NOMO-1 treated with DMSO at 0.1 percent for 48 hours (cell line): ENCODE measurements around the gene SPOCD1.

ENCODE experiments used
- DNase-seq: peaks from one replicate; lab custom pipeline; 2025; ENCODE audit not compliant: unreplicated experiment; lab: John Stamatoyannopoulos, UW

The SPOCD1 gene

DNA sequence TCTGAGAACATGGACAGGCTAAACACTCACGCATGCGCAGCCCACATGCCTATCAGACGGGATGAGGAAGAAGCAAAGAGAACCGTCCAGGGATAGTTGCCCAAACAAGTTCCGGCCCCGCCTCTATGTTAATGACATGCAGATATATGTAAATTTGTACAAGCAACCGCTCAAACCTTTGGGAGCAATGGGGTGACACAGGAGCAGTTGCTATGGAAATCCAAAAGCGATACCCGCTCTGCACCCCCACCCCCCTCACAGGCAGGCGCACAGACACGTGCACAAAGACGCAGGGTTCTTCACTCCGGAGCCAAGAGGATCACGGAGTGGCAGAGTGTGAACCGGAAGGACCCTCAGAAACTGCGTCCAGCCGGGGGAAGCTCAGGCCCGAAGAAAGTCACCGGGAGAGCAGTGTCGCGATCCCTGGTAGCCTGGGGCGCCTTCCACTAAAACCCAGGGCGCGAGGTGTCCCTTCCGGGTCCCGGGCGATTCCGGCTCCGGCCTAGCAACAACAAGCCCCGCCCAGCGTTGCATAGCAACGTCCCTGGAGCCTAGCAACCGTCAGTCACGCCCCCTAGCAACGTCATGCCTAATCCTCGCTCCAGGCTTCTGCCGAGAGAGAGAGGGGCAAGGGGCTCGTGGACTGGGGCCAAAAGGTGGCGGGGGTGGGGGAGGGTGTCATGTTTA lies 27.5 kb downstream of the SPOCD1 start:
- DNase-seq, result peak; percentile 95

DNA sequence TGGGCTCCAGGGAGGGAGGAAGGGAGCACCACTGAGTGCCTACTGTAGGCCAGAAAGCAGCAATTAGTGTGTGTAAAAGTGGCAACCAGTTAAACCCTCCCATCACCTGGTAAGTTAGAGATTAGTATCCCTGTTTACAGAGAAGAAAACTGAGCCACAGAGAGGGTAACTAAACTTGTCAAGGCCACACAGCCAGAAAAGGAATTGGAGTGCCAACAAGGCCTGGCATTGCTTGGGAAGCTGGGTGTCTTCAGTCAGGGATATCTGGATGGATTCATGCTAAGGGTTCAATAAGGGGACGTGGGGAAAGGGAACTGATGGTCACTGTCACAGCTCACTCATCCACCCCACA lies 28.1 kb downstream of the SPOCD1 start:
- no peak for DNase-seq

DNA sequence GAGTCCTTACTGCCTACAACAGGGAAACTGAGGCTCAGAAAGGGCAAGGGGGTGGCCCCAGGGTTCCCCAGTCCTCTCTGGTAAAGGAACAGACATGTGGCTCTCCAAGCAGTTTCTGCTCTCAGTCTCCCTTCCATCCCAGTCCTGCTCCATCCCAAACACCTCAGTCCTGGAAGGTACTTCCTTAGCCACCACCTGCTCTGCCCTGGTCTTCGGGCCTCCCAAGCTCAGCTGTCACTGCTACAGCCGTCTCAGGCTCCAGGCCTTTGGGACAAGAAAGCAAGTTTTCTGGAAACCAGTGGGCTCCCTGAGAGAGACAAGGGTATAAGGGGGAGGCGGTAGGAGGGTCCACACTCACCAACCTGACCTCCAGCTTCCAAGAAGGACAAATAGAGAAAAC lies 28.6 kb downstream of the SPOCD1 start:
- DNase-seq, result no peak

DNA sequence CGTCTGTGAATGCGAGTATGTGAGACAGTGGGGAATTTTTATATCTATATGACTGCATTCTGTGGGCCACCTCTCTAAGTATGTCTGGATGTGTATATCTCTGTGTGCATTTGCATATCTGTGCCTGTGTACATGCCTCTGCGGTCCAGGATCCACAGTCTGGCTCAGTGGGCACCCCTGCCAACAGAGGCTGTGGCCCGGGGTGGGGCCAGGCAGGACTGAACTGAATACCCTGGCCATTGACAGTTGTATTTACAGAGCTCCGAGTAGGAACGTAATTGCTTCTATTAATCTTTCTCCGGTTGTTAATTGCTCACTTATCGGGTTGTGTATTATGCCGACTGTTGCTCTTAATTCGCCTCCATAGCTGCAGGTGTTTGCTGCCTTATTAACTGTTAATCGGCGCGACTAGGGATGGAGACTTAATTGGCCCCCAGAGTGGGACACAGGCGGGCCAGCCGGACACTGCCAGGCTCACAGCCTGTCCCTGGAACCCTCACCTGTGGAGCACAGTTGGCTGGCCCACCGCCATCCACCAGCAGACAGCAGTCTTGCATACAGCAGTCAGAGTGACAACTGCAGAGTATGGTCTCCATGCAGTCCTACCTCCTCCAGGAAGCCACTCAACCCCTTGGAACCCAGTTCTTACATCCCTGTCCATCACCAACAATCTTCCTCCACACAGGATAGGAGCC lies 29.3 kb downstream of the SPOCD1 start:
- DNase-seq, result no peak

DNA sequence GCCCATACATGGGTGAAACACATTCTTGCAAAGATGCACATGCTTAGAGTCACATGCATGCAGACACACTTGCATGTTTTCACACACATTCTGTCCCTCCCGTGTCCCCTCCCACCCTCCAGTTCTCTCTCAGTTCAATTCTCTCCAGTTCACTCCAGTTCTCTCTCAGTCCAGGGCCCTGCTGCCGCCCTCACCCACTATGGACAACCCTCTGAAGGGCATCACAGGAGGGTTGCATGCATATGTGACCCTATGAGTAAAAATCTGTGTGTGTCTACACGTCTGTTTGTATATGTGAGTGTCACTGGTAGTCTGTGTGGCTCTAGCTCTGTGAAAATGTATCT lies 29.9 kb downstream of the SPOCD1 start:
- DNase-seq, result no peak

DNA sequence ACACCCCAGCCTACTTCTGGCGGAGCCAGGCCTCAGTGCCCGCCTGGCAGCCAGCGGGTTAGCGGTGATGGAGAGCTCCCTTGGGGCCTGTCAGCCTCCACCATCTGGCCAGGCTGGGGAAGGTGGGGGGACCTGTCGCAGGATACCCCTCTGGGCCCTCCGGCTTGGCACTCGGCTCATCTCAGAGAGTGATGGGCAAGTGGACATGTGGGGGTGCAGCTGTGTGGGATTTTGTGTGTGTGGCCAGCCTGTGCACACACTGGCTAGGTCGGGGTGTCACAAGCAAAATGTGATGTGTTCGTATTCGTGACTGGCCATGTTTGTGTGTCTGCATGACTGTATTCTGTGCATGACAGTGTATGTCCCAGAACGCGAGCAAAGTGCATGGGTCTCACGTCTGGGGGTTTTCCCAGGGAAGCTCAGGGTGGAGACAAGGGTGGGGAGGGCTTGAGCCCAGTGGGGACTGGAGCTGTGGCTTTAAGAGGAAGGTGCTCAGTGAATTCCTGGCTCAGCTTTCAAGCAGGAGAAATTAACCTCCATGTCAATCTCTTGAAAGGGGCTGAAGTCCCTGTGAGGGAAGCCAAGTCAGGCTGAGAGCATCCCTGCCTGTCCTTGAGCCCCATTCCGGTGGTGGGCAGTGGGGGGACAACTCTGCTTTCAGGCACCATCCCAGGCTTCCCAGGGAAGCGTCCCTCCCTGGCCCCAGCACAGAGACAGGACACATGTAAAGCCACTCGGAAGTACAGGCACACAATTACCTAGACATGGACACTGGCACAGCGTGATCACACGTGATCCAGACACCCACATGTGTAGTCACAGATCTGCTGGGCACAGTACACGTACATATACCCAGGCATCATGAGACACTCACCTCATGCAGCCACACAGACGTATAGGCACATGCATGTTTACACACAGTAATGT lies 30.5 kb downstream of the SPOCD1 start:
- DNase-seq, result no peak

DNA sequence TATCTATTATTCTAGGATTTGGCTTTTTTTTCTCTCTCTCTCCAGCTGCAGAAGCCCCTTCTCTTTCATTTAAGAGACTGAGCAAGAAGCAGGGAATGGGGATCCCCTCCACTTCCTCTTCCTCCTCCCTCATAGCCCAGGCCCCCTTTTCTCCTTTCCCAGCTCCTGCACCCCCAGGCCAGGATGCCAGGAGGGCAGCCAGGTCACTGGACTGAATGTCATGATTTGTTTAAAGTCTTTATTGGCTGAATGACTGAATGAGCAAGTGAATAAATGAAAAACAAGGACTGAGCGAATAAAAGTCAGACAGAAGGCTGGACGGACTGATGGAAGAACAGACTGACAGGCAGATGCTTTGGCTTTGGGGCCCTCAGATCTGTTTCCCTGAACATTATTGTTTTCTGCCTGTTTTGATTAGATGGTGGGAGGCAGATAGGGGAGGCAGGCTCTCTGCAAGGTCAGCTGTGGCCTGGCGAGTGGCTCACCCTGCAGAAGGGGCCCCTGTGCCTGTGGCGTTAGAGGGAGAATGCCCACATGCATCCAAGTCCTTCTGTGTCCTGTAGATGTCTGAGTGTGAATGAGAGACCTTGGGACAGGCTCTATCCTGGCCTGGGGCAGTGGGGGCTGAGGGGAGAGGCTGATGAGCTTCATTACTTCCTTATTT lies 31.3 kb downstream of the SPOCD1 start:
- no peak for DNase-seq

DNA sequence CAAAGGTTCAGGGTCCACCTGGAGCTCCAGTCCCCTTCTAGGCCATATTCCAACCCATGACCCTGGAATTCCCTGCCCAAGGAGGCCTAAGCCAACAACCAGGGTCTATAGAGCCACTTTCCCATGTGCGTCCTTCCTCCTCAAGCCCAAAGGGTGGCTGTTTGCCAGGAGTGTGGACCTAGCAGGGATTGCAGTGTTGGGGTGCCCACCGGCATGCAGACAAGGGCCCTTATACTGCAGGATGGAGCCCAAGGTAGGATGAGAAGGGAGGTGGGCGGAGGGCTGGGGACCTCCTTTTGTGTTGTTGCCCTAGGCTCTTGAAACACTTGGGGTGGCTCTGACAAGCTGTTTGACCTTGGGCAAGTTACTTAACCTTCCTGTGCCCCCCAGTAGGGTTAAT lies 32.0 kb downstream of the SPOCD1 start:
- no peak for DNase-seq

DNA sequence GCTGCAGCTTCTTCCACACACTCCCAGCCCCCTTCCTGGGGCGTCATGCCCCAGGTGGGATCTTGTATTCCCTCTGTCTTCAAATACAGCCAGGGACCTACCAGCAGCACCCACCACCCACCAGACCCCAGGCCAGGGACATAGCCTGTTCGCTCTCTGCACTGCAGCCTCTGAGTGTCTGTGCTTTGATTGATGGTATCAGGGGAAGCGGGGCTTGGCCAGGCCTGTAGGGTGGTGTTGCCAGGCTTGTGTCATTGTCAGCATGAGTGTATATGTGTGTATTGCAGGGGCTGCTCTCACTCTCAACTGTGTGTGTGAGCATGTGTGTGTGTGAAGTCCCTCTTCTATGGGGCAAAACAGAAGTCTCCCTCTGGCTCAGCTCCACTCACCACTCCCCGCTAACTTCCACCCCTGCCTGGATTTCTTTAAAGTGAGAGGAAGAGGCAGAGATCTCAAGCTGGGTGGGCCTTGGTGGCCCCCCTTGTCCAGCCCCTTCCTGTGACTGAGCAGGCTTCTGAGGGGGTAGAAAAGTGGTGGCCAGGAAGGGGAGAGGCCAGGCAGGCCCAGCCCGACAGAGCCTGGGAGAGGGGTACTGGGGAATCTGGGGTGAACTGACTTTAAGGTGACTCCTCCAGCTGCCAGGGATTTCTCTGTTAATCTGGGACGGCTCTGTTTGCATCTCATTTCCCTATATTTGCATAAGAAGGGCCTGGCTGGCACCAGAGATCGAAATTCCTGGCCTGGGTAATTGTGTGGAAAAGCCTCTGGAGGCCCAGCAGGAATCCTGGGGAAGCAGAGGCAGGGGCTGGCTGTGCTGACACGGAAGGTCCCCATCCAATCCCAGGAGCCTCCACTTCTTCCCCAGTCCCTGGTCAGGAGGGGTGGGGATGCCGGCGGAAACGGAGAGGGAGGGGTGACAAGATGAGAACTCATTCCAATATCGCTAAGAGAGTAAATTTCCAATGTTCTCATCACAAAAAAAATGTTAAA lies 33.1 kb downstream of the SPOCD1 start:
- DNase-seq, result no peak

DNA sequence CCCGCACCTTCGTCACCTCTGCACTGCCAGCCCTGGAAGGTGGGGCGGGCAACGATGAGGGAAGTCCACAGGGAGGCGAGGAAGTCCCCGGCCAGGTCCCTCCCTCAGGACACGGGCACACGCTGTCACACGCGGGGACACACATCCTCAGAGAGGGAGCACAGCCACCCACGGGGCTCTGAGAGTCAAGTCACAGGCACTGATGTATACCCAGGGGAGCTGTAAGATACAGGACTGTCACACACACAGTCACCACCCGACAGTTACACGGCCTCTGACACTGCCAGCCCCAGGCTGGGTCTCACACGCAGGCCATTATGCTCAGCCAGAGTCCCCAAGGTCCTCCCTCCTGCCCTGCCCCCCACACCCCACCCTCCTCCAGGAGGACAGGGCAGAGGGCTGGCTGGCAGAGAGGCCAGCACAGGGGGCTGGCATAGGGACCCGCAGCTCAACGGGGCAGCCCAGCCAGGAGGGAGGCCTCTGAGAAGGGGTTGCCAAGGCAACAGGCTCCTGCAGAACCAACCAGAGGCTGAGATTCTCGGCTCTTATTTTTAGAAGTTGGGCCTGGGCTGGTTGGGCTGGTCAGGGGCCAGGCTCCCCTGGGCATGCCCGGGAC lies 34.0 kb downstream of the SPOCD1 start:
- DNase-seq, result no peak

DNA sequence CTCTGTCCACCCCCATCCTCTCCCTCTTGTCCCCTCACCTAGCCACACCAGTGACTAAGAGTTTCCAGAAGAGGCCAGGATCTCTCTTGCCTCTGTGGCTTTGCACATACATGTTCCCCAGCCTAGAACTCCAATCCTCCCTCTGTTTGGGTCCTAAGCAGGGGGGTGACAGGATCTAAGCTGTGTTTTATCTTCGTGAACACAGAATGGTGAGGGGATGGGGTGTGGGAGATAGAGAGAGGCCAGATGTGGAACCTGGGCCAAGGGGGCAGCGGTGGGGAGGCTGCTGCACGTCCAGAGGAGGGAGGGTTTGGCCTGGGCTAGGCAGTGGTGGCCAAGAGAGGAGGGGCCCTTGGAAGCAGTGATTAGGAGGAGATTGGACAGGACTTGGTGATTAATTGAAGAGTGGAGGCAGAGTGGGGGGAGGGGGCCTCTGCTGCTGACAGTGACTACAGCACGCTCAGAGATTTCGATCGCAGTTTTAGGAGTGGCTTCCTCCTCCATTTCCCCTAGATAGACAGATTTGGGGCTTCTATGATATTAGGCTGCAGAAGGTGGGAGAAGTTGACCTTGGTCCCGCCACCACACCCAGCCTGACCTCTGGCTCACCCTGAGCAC lies 34.6 kb downstream of the SPOCD1 start:
- no peak for DNase-seq

DNA sequence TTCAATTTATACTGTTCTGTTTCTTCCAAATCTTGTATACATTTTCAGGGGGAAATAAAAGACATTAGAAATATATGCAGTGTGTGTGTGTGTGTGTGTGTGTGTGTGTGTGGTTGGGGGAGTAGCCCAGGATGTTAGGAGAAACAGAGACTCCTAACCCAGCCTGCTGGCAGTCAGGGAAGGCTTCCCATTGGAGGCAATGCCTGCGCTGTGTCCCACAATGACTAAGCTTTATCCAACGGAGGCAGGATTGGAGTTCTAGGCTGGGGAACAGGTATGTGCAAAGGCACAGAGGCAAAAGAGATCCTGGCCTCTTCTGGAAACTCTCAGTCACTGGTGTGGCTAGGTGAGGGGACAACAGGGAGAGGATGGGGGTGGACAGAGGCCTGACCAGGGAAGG lies 35.2 kb downstream of the SPOCD1 start:
- DNase-seq, result no peak

DNA sequence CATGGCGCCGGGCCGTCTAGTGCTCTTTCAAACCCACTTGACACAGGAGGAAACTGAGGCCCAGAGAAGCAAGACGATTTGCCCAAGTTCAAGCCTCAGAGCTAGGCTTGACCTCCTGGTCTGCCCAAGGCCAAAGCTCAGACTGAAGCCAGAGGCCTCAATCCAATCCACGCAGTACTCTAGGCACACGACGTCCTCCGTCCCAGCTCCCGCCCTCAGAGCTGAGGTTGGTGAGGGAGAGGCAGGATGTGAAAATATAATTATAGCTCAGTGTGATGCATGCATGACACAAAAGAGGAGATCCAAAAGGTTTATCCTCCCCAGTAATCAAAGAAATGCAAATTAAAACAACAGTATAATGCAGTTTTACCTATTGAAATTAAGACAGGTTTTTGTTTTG lies 36.1 kb downstream of the SPOCD1 start:
- no peak for DNase-seq

DNA sequence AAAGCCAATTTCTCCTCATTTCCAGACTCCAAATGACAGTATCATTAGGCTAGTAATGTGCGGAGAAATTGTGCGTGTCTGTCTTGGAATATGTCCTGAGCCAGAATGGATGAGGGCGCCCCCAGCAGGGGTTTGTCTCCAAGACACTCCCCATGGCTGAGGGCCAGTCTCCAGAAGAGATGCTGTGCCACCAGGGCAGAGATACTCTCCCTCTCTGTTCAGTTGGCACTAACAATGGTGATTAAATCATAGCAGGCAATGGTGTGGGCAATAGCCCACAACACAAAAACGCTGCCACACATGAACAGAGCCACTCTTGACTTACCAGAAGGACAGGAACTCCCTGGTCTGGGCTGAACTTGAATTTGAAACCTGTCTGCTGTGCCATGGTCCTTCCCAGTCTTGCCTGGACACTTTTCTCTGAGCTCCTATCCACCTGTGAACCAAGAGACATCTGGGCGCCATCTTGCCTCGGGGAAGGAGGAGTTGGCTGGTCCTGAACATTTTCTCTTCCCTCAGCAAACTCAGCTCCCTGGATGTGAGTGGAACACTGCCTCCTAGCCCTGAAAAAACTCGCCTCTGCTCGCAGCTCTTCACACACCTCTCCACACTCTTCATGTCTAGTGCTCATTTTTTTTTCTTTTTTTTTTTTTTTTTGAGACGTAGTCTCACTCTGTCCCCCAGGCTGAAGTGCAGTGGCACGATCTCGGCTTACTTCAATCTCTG lies 36.9 kb downstream of the SPOCD1 start:
- DNase-seq, result no peak

DNA sequence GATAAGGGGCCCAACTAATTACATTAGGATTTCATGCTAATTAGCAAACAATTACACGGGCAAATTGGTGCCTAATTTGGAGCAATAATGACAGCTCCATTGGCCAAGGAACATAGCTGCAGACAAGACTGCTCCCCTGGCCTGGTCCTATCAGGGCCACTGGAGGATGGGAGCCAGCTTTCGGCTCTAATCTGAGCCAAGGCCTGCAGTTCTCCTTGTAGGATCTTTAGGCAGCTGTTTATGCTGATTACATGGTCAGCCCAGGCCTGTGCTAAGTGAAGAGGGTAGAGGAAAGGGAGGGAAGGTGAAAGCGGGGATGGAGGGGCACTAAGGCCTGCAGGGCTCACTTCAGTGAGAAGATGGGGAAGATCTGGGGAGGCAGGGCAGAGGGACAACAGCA lies 39.3 kb downstream of the SPOCD1 start:
- no peak for DNase-seq

DNA sequence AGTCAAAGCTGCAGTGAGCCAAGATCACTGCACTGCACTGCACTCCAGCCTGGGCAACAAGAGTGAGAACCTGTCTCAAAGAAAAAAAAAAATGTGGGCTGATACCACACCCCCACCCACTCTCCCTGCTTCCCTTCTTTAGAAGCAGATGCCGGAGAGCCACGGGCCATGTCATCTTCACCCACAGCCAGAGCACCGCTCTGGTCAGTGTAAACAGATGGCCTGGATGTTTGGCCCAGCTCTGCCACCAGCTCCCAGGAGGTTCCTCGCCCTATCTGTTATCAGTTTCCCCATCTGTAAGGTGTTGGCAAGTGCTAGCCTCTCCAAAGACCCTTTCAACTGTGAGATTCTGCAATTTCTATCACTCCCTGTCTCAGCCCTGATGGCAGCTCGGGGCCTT lies 39.8 kb downstream of the SPOCD1 start:
- DNase-seq, result no peak

DNA sequence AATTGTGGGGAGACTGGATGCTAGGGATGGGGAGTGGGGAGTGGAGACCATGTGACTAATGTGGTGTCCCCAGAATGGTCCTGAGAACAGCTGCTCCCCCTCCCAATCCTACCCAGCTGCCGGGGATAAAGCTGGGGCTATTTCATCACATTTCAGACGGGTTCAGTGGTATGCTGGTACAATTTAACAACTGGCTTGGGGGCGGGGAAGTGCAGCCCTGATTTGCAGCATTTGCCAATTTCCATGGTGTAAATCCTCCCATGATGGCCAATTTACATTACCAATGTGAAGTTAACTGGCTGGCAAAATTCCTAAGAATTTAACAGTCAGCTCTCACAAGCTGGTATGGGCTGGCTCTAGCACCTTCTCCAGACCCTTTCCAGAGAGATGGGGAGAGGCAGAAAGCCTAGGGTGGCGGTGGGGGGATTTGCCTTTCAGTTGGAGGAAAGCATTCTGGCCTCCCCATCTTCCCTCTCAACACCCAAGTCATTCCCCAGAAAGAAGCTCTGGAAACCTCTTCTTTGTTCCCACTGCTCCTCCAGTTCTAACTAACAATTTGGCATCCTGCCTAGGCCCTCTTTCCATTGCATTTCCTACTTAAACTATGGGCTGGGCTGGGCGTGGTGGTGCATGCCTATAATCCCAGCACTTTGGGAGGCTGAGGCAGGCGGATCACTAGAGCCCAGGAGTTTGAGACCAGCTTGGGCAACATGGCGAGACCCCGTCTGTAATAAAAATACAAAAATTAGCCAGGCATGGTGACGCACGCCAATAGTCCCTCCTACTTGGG lies 40.4 kb downstream of the SPOCD1 start:
- DNase-seq, result no peak

DNA sequence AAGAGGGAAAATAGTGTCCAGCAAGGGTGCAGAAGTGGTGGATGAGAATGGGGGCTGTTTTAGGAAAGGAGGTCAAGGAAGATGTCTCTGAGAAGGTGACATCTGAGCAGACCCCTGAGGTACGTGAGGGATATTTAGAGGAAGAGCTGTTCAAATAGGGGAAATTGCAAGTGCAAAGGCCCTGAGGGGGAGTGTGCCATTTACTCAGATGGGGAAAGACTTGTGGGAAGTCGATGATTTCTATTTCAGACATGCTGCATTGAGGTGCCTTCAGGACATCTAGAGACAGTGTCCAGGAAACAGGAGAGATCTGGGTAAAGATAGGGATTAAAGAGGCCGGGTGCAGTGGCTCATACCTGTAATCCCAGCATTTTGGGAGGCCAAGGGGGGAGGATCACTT lies 41.3 kb downstream of the SPOCD1 start:
- DNase-seq, result no peak
